H1 (cell line): Measurements from ENCODE around the gene CDK5RAP3. TPM values are rescaled to one million over a fixed set of nuclear protein-coding genes. Genes with fewer than 3 reads are reported as not detected.

ENCODE experiments used
- CTCF ChIA-PET: fragments of 300-600 bp; sonication (Branson Sonifier 250); formaldehyde crosslinking; loops from one replicate; lab custom pipeline; 2021; ENCODE audit not compliant: partially characterized antibody; lab: Charles Lee
- POLR2A ChIA-PET: fragments of 300-600 bp; sonication (Branson Sonifier 250); formaldehyde crosslinking; loops from one replicate; lab custom pipeline; 2021; ENCODE audit warnings: inconsistent platforms; ENCODE audit not compliant: partially characterized antibody; lab: Charles Lee
- DNase-seq, 2 experiments: peaks; one replicate each; pipeline versions ENCODE4 v3.0.0 to v3.0.0-alpha.2; 2010 to 2022; ENCODE audit warnings: low spot score in 2 of 2, low read depth in 1 of 2, mixed read lengths in 1 of 2
- FAIRE-seq: peaks from 2 replicates; lab custom pipeline; 2011; peaks lifted over from hg19 to GRCh38; lab: Jason Lieb, UNC
- H2AFZ ChIP-seq: 2 replicates; pipeline ENCODE4 v1.8.1; 2012; ENCODE audit warnings: low read length, inconsistent platforms
- H2AK5ac ChIP-seq: 2 replicates; pipeline ENCODE4 v1.6.1; 2013; ENCODE audit warnings: low read depth, low read length
- H2BK120ac ChIP-seq: replicated peaks from 2 replicates; pipeline ENCODE3; 2013; ENCODE audit warnings: low read depth, low read length, inconsistent platforms
- H2BK12ac ChIP-seq: 2 replicates; pipeline ENCODE4 v1.6.1; 2013; ENCODE audit warnings: low read depth, low read length
- H2BK15ac ChIP-seq: 2 replicates; pipeline ENCODE4 v1.6.1; 2013; ENCODE audit warnings: low read length
- H2BK20ac ChIP-seq: 2 replicates; pipeline ENCODE4 v1.6.1; 2013; ENCODE audit warnings: low read length
- H2BK5ac ChIP-seq: 2 replicates; pipeline ENCODE4 v1.6.1; 2013; ENCODE audit warnings: low read depth, low read length
- H3K14ac ChIP-seq: 2 replicates; pipeline ENCODE4 v1.6.1; 2013; ENCODE audit warnings: inconsistent platforms; ENCODE audit not compliant: insufficient read length
- H3K18ac ChIP-seq: 2 replicates; pipeline ENCODE4 v1.6.1; 2013; ENCODE audit warnings: low read length; ENCODE audit errors: extremely low read depth
- H3K23ac ChIP-seq: 2 replicates; pipeline ENCODE4 v1.6.1; 2013; ENCODE audit warnings: inconsistent platforms; ENCODE audit not compliant: insufficient read length
- H3K23me2 ChIP-seq: 2 replicates; pipeline ENCODE4 v1.6.1; 2013; ENCODE audit warnings: low read depth, low read length
- H3K27ac ChIP-seq: 2 replicates; pipeline ENCODE4 v1.6.1; 2011; ENCODE audit warnings: low read depth, low read length, inconsistent platforms
- H3K27me3 ChIP-seq, 4 experiments: replicated peaks in 1 of 4; 1 replicate in 1 of 4; 2 replicates in 3 of 4; pipeline versions ENCODE4 v1.6.1 to v1.8.1; 2011 to 2013; ENCODE audit warnings: low read length in 3 of 4, mild to moderate bottlenecking in 3 of 4, inconsistent platforms in 2 of 4, mixed read lengths in 2 of 4, moderate library complexity in 1 of 4; ENCODE audit not compliant: control insufficient read depth in 3 of 4, insufficient read depth in 3 of 4; ENCODE audit errors: extremely low read depth in 1 of 4
- H3K36me3 ChIP-seq, 4 experiments: 2 replicates each; pipeline versions ENCODE4 v1.6.1 to v1.8.1; 2011 to 2013; ENCODE audit warnings: mild to moderate bottlenecking in 4 of 4, low read length in 3 of 4, moderate library complexity in 2 of 4, control low read depth in 1 of 4, inconsistent platforms in 1 of 4; ENCODE audit not compliant: insufficient read depth in 4 of 4, control insufficient read depth in 2 of 4
- H3K4ac ChIP-seq: replicated peaks from 2 replicates; pipeline ENCODE3; 2013; ENCODE audit warnings: low read length, low read depth, mixed read lengths, inconsistent platforms; ENCODE audit not compliant: insufficient read length
- H3K4me1 ChIP-seq, 4 experiments: replicated peaks in 1 of 4; 1 replicate in 1 of 4; 2 replicates in 3 of 4; pipeline versions ENCODE4 v1.6.1 to v1.8.1; 2011 to 2013; ENCODE audit warnings: low read length in 3 of 4, inconsistent platforms in 2 of 4, mixed read lengths in 1 of 4; ENCODE audit not compliant: insufficient read depth in 4 of 4, control insufficient read depth in 3 of 4
- H3K4me2 ChIP-seq, 2 experiments: 2 replicates each; pipeline versions ENCODE4 v1.6.1 to v1.8.1; 2011 to 2013; ENCODE audit warnings: low read depth in 2 of 2, low read length in 2 of 2, control low read depth in 1 of 2, inconsistent platforms in 1 of 2, mild to moderate bottlenecking in 1 of 2; ENCODE audit not compliant: insufficient read depth in 1 of 2
- H3K4me3 ChIP-seq, 4 experiments: fragments of 200-600, 300-600 bp in 1 of 4; sonication (generic), shearing (Covaris generic), sonication (Bioruptor Twin) in 1 of 4; 2 replicates each; pipeline versions ENCODE4 v1.5.1 to v1.8.1; 2011 to 2016; ENCODE audit warnings: low read length in 4 of 4, low read depth in 3 of 4, control low read depth in 2 of 4, inconsistent platforms in 2 of 4, mild to moderate bottlenecking in 2 of 4, mixed read lengths in 1 of 4, moderate library complexity in 1 of 4; ENCODE audit not compliant: insufficient read depth in 2 of 4; ENCODE audit errors: extremely low read depth in 1 of 4
- H3K56ac ChIP-seq: replicated peaks from 2 replicates; pipeline ENCODE3; 2013; ENCODE audit warnings: low read depth, mild to moderate bottlenecking, mixed read lengths, low read length, inconsistent platforms; ENCODE audit not compliant: insufficient read length
- H3K79me1 ChIP-seq: 2 replicates; pipeline ENCODE4 v1.6.1; 2013; ENCODE audit warnings: low read depth, low read length, control low read depth
- H3K79me2 ChIP-seq, 2 experiments: 2 replicates each; pipeline versions ENCODE4 v1.6.1 to v1.8.1; 2012 to 2013; ENCODE audit warnings: low read length in 2 of 2, mild to moderate bottlenecking in 2 of 2, inconsistent platforms in 1 of 2; ENCODE audit not compliant: insufficient read depth in 2 of 2, control insufficient read depth in 1 of 2
- H3K9ac ChIP-seq, 4 experiments: replicated peaks in 1 of 4; 1 replicate in 1 of 4; 2 replicates in 3 of 4; pipeline versions ENCODE4 v1.6.1 to v1.8.1; 2011 to 2013; ENCODE audit warnings: low read depth in 3 of 4, low read length in 3 of 4, control low read depth in 2 of 4, mild to moderate bottlenecking in 2 of 4, moderate library complexity in 2 of 4, inconsistent platforms in 1 of 4; ENCODE audit errors: extremely low read depth in 1 of 4
- H3K9me3 ChIP-seq, 2 experiments: 2 replicates each; pipeline versions ENCODE4 v1.6.1 to v1.8.1; 2012 to 2013; ENCODE audit warnings: mild to moderate bottlenecking in 2 of 2, moderate library complexity in 2 of 2, control low read depth in 1 of 2, inconsistent platforms in 1 of 2, low read depth in 1 of 2, low read length in 1 of 2, mixed read lengths in 1 of 2; ENCODE audit not compliant: insufficient read depth in 2 of 2
- H4K20me1 ChIP-seq, 2 experiments: replicated peaks in 1 of 2; 2 replicates each; pipeline versions ENCODE3 to v1.8.1; 2011 to 2013; ENCODE audit warnings: inconsistent platforms in 2 of 2, low read length in 2 of 2, mild to moderate bottlenecking in 1 of 2; ENCODE audit not compliant: insufficient read depth in 2 of 2, control insufficient read depth in 1 of 2
- H4K5ac ChIP-seq: 2 replicates; pipeline ENCODE4 v1.6.1; 2013; ENCODE audit warnings: low read length, low read depth, mixed read lengths, inconsistent platforms; ENCODE audit not compliant: insufficient read length
- H4K8ac ChIP-seq: 2 replicates; pipeline ENCODE4 v1.8.0; 2013; ENCODE audit warnings: mild to moderate bottlenecking, moderate library complexity, low read length, inconsistent platforms; ENCODE audit not compliant: insufficient read depth; ENCODE audit errors: extremely low read depth
- H4K91ac ChIP-seq: replicated peaks from 2 replicates; pipeline ENCODE3; 2013; ENCODE audit warnings: low read length, mixed read lengths, inconsistent platforms; ENCODE audit not compliant: insufficient read length
- KDM4A ChIP-seq: IDR thresholded peaks from one replicate; pipeline ENCODE4 v1.7.1; 2012; ENCODE audit warnings: low read depth, mild to moderate bottlenecking, moderate library complexity, low read length, inconsistent platforms; ENCODE audit not compliant: severe bottlenecking
- POU5F1 ChIP-seq: IDR thresholded peaks from 2 replicates; pipeline ENCODE4 v1.6.1; 2011; ENCODE audit warnings: low read depth, mild to moderate bottlenecking, low read length, moderate library complexity
- WGBS, 2 experiments: shearing (Covaris generic) in 1 of 2; methylation state at CpG; one replicate each; pipeline versions ENCODE4 v1.1.6 to v1.1.7; 2013 to 2015; ENCODE audit warnings: low lambda C conversion rate in 2 of 2, mixed read lengths in 2 of 2, inconsistent platforms in 1 of 2, low coverage in 1 of 2, missing lambda C conversion rate in 1 of 2; ENCODE audit not compliant: insufficient replicate concordance in 2 of 2, insufficient coverage in 1 of 2, insufficient read length in 1 of 2; ENCODE audit errors: extremely low coverage in 1 of 2, missing lambda C conversion rate in 1 of 2; 5-methylcytosine and 5-hydroxymethylcytosine counted together
- long read RNA-seq, 2 experiments: library from RNA in 1 of 2; library from capped mRNA in 1 of 2; stranded (forward); transcript quantifications; one replicate each; pipeline ENCODE4 v2.0.0, GENCODE V29; 2021; ENCODE audit warnings: inconsistent platforms in 1 of 2
- polyA minus RNA-seq, 3 experiments: library from RNA; depleted of rRNA, polyadenylated mRNA; stranded (reverse); fragments of >200 nt; gene quantifications; 1 replicate in 2 of 3; 2 replicates in 1 of 3; pipeline ENCODE4 v1.2.3, GENCODE V29; 2011
- polyA plus RNA-seq, 7 experiments: library from polyadenylated mRNA; depleted of rRNA in 3 of 7; stranded (reverse) in 5 of 7; unstranded in 2 of 7; fragments of >200 nt in 5 of 7; fragments of 200-250 nt in 2 of 7; gene quantifications; 1 replicate in 5 of 7; 2 replicates in 1 of 7; 4 replicates in 1 of 7; pipeline versions ENCODE4 v1.2.1 to v1.2.3, GENCODE V29; 2011 to 2013; ENCODE audit warnings: missing spikeins in 2 of 7, mixed read lengths in 2 of 7
- total RNA-seq: library from RNA; stranded (reverse); fragmentation: NEBNext Ultra II Directional; extraction: Animal tissue kit (Norgen Biotek cat#: 25700); gene quantifications from 2 replicates; pipeline ENCODE4 v1.2.1, GENCODE V29; 2021
- TF ChIP-seq, protein P1 (sequence below): IDR thresholded peaks from 2 replicates; pipeline ENCODE4 v1.6.1; 2011; ENCODE audit warnings: low read length, improper control_type of control experiment

CDK5RAP3 gene, protein sequence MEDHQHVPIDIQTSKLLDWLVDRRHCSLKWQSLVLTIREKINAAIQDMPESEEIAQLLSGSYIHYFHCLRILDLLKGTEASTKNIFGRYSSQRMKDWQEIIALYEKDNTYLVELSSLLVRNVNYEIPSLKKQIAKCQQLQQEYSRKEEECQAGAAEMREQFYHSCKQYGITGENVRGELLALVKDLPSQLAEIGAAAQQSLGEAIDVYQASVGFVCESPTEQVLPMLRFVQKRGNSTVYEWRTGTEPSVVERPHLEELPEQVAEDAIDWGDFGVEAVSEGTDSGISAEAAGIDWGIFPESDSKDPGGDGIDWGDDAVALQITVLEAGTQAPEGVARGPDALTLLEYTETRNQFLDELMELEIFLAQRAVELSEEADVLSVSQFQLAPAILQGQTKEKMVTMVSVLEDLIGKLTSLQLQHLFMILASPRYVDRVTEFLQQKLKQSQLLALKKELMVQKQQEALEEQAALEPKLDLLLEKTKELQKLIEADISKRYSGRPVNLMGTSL
- total RNA-seq: 88.2 and 97.6 TPM in 2 replicates
- 93.2 and 119 TPM in 2 replicates for polyA plus RNA-seq (2011; rRNA removed)
- 159 TPM for polyA plus RNA-seq (2011; cell fraction: cytosol; rRNA removed)
- 845 TPM for polyA plus RNA-seq (2011; cell fraction: nucleus; rRNA removed)
- polyA plus RNA-seq (2012, experiment 1 of 2): 134 to 181 TPM (median 168 TPM) in 4 replicates
- polyA plus RNA-seq (2012, experiment 2 of 2): 47.9 TPM
- polyA plus RNA-seq (2013, experiment 1 of 2): 99.7 TPM
- 95.7 TPM for polyA plus RNA-seq (2013, experiment 2 of 2)
- 131 and 169 TPM in 2 replicates for polyA minus RNA-seq (2011; rRNA and poly(A)+ RNA removed)
- 41.5 TPM for polyA minus RNA-seq (2011; cell fraction: cytosol; rRNA and poly(A)+ RNA removed)
- 147 TPM for polyA minus RNA-seq (2011; cell fraction: nucleus; rRNA and poly(A)+ RNA removed)
- long read RNA-seq, experiment 1, partial matches to known transcripts: 11 of 15 reads
- long read RNA-seq, experiment 1, other reads (novel, unspliced or antisense): 1 of 15 reads
- long read RNA-seq, experiment 2, transcript CDK5RAP3-201 (14 exons, 1,866 nt): major isoform, 38 of 51 reads
- long read RNA-seq, experiment 2, transcript CDK5RAP3-231 (12 exons, 2,759 nt): minor isoform, 5 of 51 reads
- long read RNA-seq, experiment 2, partial matches to known transcripts: 1 of 51 reads
- long read RNA-seq, experiment 2, other reads (novel, unspliced or antisense): 7 of 51 reads

DNA sequence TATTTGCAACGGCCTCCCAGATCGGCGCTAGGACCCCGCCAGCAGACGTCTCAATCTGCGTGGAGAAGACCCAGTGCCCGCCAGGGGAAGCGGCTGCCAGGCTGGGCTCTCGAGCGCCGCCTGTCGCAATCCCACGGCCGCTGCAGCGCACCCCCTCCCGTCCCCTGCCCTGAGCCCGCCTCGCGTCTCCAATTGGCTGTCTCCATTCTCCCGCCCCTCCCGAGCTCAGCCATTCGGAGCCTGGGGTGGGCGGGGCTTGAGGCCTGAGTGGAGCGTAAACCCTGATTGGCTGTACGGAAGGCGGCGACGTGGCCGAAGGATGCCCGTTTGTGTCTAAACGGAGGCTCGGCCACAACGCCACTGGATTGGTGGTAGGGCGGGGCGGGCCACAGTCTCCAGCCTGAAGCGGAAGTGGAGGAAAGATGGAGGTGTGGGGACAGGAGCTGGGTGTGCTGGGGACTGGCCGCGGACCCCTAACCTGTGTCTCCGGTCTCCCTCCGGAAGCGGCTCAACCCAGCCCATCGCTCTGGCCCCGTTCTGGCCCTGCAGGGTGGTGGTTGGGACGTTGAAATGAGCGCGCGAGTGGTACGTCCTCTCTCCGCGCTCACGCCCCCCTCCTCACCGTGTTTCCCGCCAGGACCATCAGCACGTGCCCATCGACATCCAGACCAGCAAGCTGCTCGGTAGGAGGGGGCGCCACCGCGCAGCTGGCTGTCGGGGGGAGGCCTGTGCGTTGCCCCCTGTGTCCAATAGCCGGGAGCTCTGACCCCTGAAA, at the start of gene CDK5RAP3:
TSS of gene CDK5RAP3 (plus strand) at position 389 of the 775 bp plus-strand sequence. CDS start at position 423, 34 bp downstream.
- H3K23ac ChIP-seq: no peak within 1 kb of the TSS
- H2BK120ac ChIP-seq: peak within 1 kb of the TSS; percentile 30
- peak within 1 kb of the TSS; percentile 69 for H3K4ac ChIP-seq
- no peaks in the 10 kb centered on the region for H3K27me3 ChIP-seq
- peaks cover 5 to 17% (median 12%) of the 10 kb centered on the region in 4 experiments; a peak in 5 of 8 replicates for H3K36me3 ChIP-seq
- no peaks in the 10 kb centered on the region for H4K20me1 ChIP-seq
- CTCF ChIA-PET: interaction anchor here (0.7 to 40.5 kb wide), 29 partner anchors 8 to 1022 kb away, joined by 3 to 1010 read pairs (median 5); partner anchors contain the start of genes CBX1, PNPO, PRR15L and SCRN2
- H2AK5ac ChIP-seq: peak within 1 kb of the TSS; percentile 41; the same call in 1 of the 2 replicates
- peak within 1 kb of the TSS; percentile 91 for H3K18ac ChIP-seq
- WGBS, 2 experiments: 2% methylated on average over 46 of the region's 62 CpGs; no CpG with 5 or more reads in 1 of the 2 experiments
- H3K23me2 ChIP-seq: peaks cover 4% of the 10 kb centered on the region
- no peak within 1 kb of the TSS for H3K14ac ChIP-seq
- peak within 1 kb of the TSS; percentile 88 for H2BK12ac ChIP-seq
- peak within 1 kb of the TSS; percentile 93 for H4K5ac ChIP-seq
- H4K91ac ChIP-seq: peak within 1 kb of the TSS; percentile 89
- peak within 1 kb of the TSS; percentile 99 for H2BK15ac ChIP-seq
- H2BK20ac ChIP-seq: 0 out of 2 replicates have a peak within 1 kb of the TSS, but pooled peaks have one; percentile 52
- H2AFZ ChIP-seq: peak within 1 kb of the TSS; percentile 100
- POLR2A ChIA-PET: interaction anchor here (0.7 to 2.4 kb wide), 27 partner anchors 10 to 873 kb away, joined by 3 to 16 read pairs (median 4); partner anchors contain the start of genes CBX1, NFE2L1, PRR15L and SP2
- peak within 1 kb of the TSS; percentile 95 for H2BK5ac ChIP-seq
- H4K8ac ChIP-seq: peak within 1 kb of the TSS; percentile 98
- no peaks in the 10 kb centered on the region for H3K79me1 ChIP-seq
- H3K9me3 ChIP-seq: no peaks in the 10 kb centered on the region
- H3K56ac ChIP-seq: peak within 1 kb of the TSS; percentile 79
- no peak for FAIRE-seq
- peak within 1 kb of the TSS; percentile 94 for H3K27ac ChIP-seq
- peak within 1 kb of the TSS; percentile 81 to 92 for H3K4me2 ChIP-seq
- peak; percentile 99 for DNase-seq
- H3K4me1 ChIP-seq: peaks cover 0 to 6% (median 3%) of the 10 kb centered on the region in 4 experiments; a peak in 6 of 7 replicates
- peak within 1 kb of the TSS in 3 of 4 experiments; percentile 71 to 83 (median 80); a peak in 6 of 7 replicates for H3K9ac ChIP-seq
- H3K79me2 ChIP-seq: peaks cover 0 to 12% of the 10 kb centered on the region in 2 experiments; a peak in 1 of 4 replicates
- peak within 1 kb of the TSS; percentile 54 to 73 (median 64) for H3K4me3 ChIP-seq
- TF ChIP-seq, protein P1, sequence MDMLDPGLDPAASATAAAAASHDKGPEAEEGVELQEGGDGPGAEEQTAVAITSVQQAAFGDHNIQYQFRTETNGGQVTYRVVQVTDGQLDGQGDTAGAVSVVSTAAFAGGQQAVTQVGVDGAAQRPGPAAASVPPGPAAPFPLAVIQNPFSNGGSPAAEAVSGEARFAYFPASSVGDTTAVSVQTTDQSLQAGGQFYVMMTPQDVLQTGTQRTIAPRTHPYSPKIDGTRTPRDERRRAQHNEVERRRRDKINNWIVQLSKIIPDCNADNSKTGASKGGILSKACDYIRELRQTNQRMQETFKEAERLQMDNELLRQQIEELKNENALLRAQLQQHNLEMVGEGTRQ: peak; percentile 65; the same call in 1 of the 2 replicates
- TF ChIP-seq POU5F1: no peak
- peak; percentile 96 for TF ChIP-seq KDM4A
